Panc1 (cell line): ENCODE data around the gene UBR3. TPM values are rescaled to one million over a fixed set of nuclear protein-coding genes. Genes with fewer than 3 reads are reported as not detected.

Experiments
- ATAC-seq: fragments of 200-7000 bp; cut with Tn5 transposase; 2 replicates; pipeline ENCODE4 v1.9.1; 2020; ENCODE audit warnings: mild to moderate bottlenecking, moderate library complexity
- BruUV-seq: library from RNA; stranded (reverse); fragments of 400-500 nt; replicated peaks from 2 replicates; lab custom pipeline; 2021; lab: Mats Ljungman, UMichigan
- CTCF ChIA-PET: fragments of 300-600 bp; sonication (Branson Sonifier 250); formaldehyde crosslinking; loops from one replicate; lab custom pipeline; 2022; ENCODE audit warnings: antibody characterized with exemption; lab: Charles Lee
- POLR2A ChIA-PET: fragments of 300-600 bp; sonication (Branson Sonifier 250); formaldehyde crosslinking; loops from one replicate; lab custom pipeline; 2022; ENCODE audit warnings: antibody characterized with exemption; lab: Charles Lee
- DNase-seq: peaks from one replicate; pipeline ENCODE4 v3.0.0-alpha.2; 2010; ENCODE audit warnings: low read depth, low spot score
- H3K27ac ChIP-seq: 2 replicates; pipeline ENCODE4 v1.5.1; 2011; ENCODE audit warnings: mild to moderate bottlenecking, low read length, inconsistent platforms
- H3K27me3 ChIP-seq: fragments of 200-500 bp; sonication (Bioruptor generic); 2 replicates; pipeline ENCODE4 v1.6.0; 2014; ENCODE audit warnings: low read length, inconsistent platforms; ENCODE audit not compliant: control insufficient read depth, insufficient read depth
- H3K36me3 ChIP-seq: fragments of 200-500 bp; sonication (Bioruptor generic); 2 replicates; pipeline ENCODE4 v1.5.1; 2014; ENCODE audit warnings: inconsistent platforms, mild to moderate bottlenecking, low read length, moderate library complexity; ENCODE audit not compliant: control insufficient read depth, insufficient read depth
- H3K4me1 ChIP-seq: 2 replicates; pipeline ENCODE4 v1.5.1; 2011; ENCODE audit warnings: inconsistent platforms, mild to moderate bottlenecking, low read length, moderate library complexity; ENCODE audit not compliant: control insufficient read depth, insufficient read depth
- H3K4me3 ChIP-seq, 2 experiments: 2 replicates each; pipeline ENCODE4 v1.5.1; 2011 to 2012; ENCODE audit warnings: low read depth in 2 of 2, low read length in 2 of 2, mild to moderate bottlenecking in 2 of 2, inconsistent platforms in 1 of 2, moderate library complexity in 1 of 2
- H3K9me3 ChIP-seq: fragments of 200-500 bp; sonication (Bioruptor generic); 2 replicates; pipeline ENCODE4 v1.5.1; 2014; ENCODE audit warnings: low read depth, mild to moderate bottlenecking, inconsistent platforms, low read length, moderate library complexity; ENCODE audit not compliant: control insufficient read depth, insufficient read depth
- POLR2AphosphoS5 ChIP-seq: IDR thresholded peaks from 2 replicates; pipeline ENCODE4 v1.6.1; 2012; ENCODE audit warnings: mild to moderate bottlenecking, low read depth, low read length, moderate library complexity
- REST ChIP-seq, 2 experiments: IDR thresholded peaks; 2 replicates each; pipeline ENCODE4 v1.6.1; 2011 to 2012; ENCODE audit warnings: low read depth in 2 of 2, control low read depth in 1 of 2, low read length in 1 of 2, mild to moderate bottlenecking in 1 of 2, moderate library complexity in 1 of 2; ENCODE audit not compliant: insufficient read depth in 1 of 2
- SIN3A ChIP-seq: IDR thresholded peaks from 2 replicates; pipeline ENCODE4 v1.6.1; 2012; ENCODE audit warnings: low read depth, mild to moderate bottlenecking, low read length, moderate library complexity, borderline replicate concordance; ENCODE audit not compliant: insufficient read depth
- TCF7L2 ChIP-seq: IDR thresholded peaks from 2 replicates; pipeline ENCODE4 v1.6.1; 2011; ENCODE audit warnings: mild to moderate bottlenecking, low read depth, low read length, inconsistent platforms
- in situ Hi-C: cut with HindIII; loops from 2 replicates; pipeline ENCODE4 v1.10.0; 2016; ENCODE audit warnings: low sequenced_read_pairs, low pct_unique_long_range_greater_than_20kb
- intact Hi-C: fragments of 100-400 bp; cut with micrococcal nuclease; formaldehyde crosslinking; loops from one replicate; pipeline ENCODE4 v1.10.0; 2022; ENCODE audit not compliant: unreplicated experiment
- total RNA-seq: library from RNA; stranded (reverse); gene quantifications from one replicate; pipeline ENCODE4 v1.2.1, GENCODE V29; 2021; ENCODE audit not compliant: unreplicated experiment
- TF ChIP-seq, protein P1 (sequence below): fragments of 450-650 bp; IDR thresholded peaks from 2 replicates; pipeline ENCODE4 v1.5.1; 2017; ENCODE audit warnings: mild to moderate bottlenecking

The UBR3 gene
- total RNA-seq, 1 experiment from 2014 or later: 27.9 TPM

DNA sequence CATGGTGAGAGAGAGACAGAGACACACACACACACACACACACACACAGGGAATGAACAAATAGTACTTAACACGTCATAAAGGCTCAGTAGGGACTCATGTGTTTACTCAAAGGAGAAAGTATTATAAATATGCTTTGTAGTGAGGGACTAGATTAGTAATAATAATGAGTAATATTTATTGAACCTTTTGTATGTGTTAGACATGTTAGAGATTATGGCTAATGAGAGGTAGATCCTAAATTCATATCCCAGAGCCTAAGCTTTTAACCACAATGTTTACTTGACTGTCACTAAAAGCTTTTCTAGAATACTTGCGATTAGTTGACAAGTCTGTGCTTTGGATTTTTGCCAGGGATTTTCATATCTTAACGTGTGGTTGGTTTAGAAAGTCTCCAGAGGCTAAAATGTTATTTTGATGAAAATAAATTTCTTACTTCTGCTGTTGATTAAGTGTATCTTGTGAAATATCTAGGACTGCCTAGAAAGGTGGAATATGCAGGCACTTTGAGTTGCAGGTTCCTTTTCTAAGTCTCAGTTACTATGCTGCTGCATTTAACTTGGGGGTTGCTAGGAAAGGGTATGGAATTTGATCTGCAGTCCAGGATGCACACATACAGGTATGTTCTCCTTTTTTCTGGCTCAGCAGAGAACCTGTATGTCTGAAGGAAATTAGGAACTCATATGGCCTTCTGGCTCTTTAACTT is 64.5 kb downstream of the UBR3 start:
- TF ChIP-seq POLR2AphosphoS5: no peak
- TF ChIP-seq, protein P1, sequence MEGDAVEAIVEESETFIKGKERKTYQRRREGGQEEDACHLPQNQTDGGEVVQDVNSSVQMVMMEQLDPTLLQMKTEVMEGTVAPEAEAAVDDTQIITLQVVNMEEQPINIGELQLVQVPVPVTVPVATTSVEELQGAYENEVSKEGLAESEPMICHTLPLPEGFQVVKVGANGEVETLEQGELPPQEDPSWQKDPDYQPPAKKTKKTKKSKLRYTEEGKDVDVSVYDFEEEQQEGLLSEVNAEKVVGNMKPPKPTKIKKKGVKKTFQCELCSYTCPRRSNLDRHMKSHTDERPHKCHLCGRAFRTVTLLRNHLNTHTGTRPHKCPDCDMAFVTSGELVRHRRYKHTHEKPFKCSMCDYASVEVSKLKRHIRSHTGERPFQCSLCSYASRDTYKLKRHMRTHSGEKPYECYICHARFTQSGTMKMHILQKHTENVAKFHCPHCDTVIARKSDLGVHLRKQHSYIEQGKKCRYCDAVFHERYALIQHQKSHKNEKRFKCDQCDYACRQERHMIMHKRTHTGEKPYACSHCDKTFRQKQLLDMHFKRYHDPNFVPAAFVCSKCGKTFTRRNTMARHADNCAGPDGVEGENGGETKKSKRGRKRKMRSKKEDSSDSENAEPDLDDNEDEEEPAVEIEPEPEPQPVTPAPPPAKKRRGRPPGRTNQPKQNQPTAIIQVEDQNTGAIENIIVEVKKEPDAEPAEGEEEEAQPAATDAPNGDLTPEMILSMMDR: no peak
- TF ChIP-seq REST (IDR thresholded peaks at IDR 0.05; ENCODE audit: insufficient read depth in 1 of 2, low read depth in 2 of 2, low read length in 1 of 2): no peak
- no peak for TF ChIP-seq SIN3A
- TF ChIP-seq TCF7L2: no peak
- Histone ChIP-seq H3K36me3 (peaks cover 2% of the 10 kb centered on the region; the same call in 1 of the 2 replicates), H3K27me3 (no peaks in the 10 kb centered on the region), H3K9me3 (no peaks in the 10 kb centered on the region), H3K4me3 (no peak overlapping the region), H3K4me1 (no peaks in the 10 kb centered on the region), H3K27ac (no peak overlapping the region)
- DNase-seq (no peak), ATAC-seq (no peak)
- BruUV-seq: no TSS peak
- POLR2A ChIA-PET: no interaction called here
- in situ Hi-C loops: no loop called here
- intact Hi-C loops: no loop called here
- CTCF ChIA-PET: no interaction called here

DNA sequence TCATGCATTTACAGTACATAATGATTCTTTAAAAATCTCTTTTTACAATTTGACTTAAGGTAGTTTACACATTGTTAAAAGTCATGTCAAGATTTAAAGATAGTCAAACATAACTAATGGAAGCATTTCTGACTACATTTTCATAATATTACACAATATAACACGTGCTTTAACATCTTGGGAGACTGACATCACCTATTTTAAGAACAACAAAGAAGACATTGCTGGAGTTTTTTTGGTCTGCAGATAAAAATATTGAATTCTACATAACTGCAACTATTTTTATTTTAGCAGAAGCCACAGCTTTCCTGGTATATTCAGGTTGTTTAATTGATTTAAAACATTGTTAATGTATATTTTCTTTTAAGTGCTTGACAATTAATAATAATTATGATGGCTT is 65.7 kb downstream of the UBR3 start:
- Histone ChIP-seq H3K27me3 (no peaks in the 10 kb centered on the region), H3K36me3 (peaks cover 2% of the 10 kb centered on the region; the same call in 1 of the 2 replicates), H3K9me3 (no peaks in the 10 kb centered on the region), H3K27ac (no peak overlapping the region), H3K4me3 (no peak overlapping the region), H3K4me1 (no peaks in the 10 kb centered on the region)
- POLR2A ChIA-PET: interaction anchor here (0.6 kb wide), 1 partner anchor 951 kb away, joined by 3 read pairs; no protein-coding TSS in a partner anchor
- in situ Hi-C loops (no loop called here), intact Hi-C loops (no loop called here)
- TF ChIP-seq SIN3A: no peak
- no peak for TF ChIP-seq REST (IDR thresholded peaks at IDR 0.05; ENCODE audit: insufficient read depth in 1 of 2, low read depth in 2 of 2, low read length in 1 of 2)
- TF ChIP-seq POLR2AphosphoS5: no peak
- ATAC-seq (no peak), DNase-seq (no peak)
- CTCF ChIA-PET: no interaction called here
- BruUV-seq: no TSS peak
